CD4-positive, CD25-positive, alpha-beta regulatory T cell (primary cell): ENCODE data around the gene MIER2. TPM values are rescaled to one million over a fixed set of nuclear protein-coding genes. Genes with fewer than 3 reads are reported as not detected.

Experiments used
- ATAC-seq, 2 donors: fragments of 150-1000 bp; cut with Tn5 transposase; one replicate each; pipeline ENCODE4 v1.10.0; 2021; ENCODE audit warnings: low read depth in 2 of 2, moderate number of reproducible peaks in 2 of 2, moderate library complexity in 1 of 2
- DNase-seq, 3 donors: peaks; one replicate each; pipeline versions ENCODE4 v3.0.0 to v3.0.0-alpha.2; 2012 to 2022; ENCODE audit warnings: mixed read lengths in 1 of 3
- H3K27ac ChIP-seq: one replicate; pipeline ENCODE4 v1.7.0; 2013; ENCODE audit warnings: mild to moderate bottlenecking, low read length; ENCODE audit not compliant: insufficient read depth, poor library complexity, severe bottlenecking
- H3K27me3 ChIP-seq: one replicate; pipeline ENCODE4 v1.7.0; 2013; ENCODE audit warnings: low read length; ENCODE audit not compliant: control insufficient read depth, insufficient read depth
- H3K36me3 ChIP-seq: one replicate; pipeline ENCODE4 v1.7.0; 2013; ENCODE audit warnings: mild to moderate bottlenecking, low read length, moderate library complexity; ENCODE audit not compliant: control insufficient read depth, insufficient read depth
- H3K4me1 ChIP-seq: 2 replicates; pipeline ENCODE4 v1.7.0; 2013; ENCODE audit warnings: mild to moderate bottlenecking, low read length; ENCODE audit not compliant: insufficient read depth, control insufficient read depth, poor library complexity, severe bottlenecking
- H3K4me3 ChIP-seq: one replicate; pipeline ENCODE4 v1.7.0; 2013; ENCODE audit warnings: low read depth, mild to moderate bottlenecking, low read length, moderate library complexity
- H3K9me3 ChIP-seq, 2 experiments: 1 replicate in 1 of 2; 2 replicates in 1 of 2; pipeline ENCODE4 v1.7.0; 2013; ENCODE audit warnings: low read length in 2 of 2, mild to moderate bottlenecking in 1 of 2, moderate library complexity in 1 of 2; ENCODE audit not compliant: control insufficient read depth in 2 of 2
- H3K27ac Mint-ChIP-seq, 3 donors: one replicate each; pipeline ENCODE4 v1.8.0; 2020 to 2022; ENCODE audit warnings: mild to moderate bottlenecking in 3 of 3, mixed read lengths in 3 of 3, moderate library complexity in 2 of 3
- H3K27me3 Mint-ChIP-seq: one replicate; pipeline ENCODE4 v1.8.0; 2022; ENCODE audit warnings: mild to moderate bottlenecking, mixed read lengths
- H3K36me3 Mint-ChIP-seq: one replicate; pipeline ENCODE4 v1.8.0; 2020; ENCODE audit warnings: mixed read lengths
- H3K4me1 Mint-ChIP-seq, 4 donors: one replicate each; pipeline ENCODE4 v1.8.0; 2020 to 2022; ENCODE audit warnings: mixed read lengths in 4 of 4, mild to moderate bottlenecking in 1 of 4
- H3K4me3 Mint-ChIP-seq, 4 donors: one replicate each; pipeline ENCODE4 v1.8.0; 2020 to 2022; ENCODE audit warnings: mild to moderate bottlenecking in 4 of 4, mixed read lengths in 4 of 4, moderate library complexity in 3 of 4
- H3K9me3 Mint-ChIP-seq, 7 donors: one replicate each; pipeline ENCODE4 v1.8.0; 2020 to 2022; ENCODE audit warnings: mixed read lengths in 7 of 7, mild to moderate bottlenecking in 3 of 7, moderate library complexity in 2 of 7
- polyA plus RNA-seq, 4 donors: library from polyadenylated mRNA; unstranded; fragments of 300-500 nt; fragmentation: Illumina TruSeq; gene quantifications; one replicate each; pipeline ENCODE4 v1.2.3, GENCODE V29; 2021
- total RNA-seq: library from RNA; stranded (reverse); gene quantifications from one replicate; pipeline ENCODE4 v1.2.3, GENCODE V29; 2022

MIER2 gene
- total and polyA plus RNA-seq, 5 donors from 2014 or later: 2.0 to 15.8 (median 3.0) TPM

- peak within 1 kb of the TSS in 3 of 4 donors; percentile 16 to 69 (median 22) for H3K4me3 Mint-ChIP-seq
- peaks cover 0 to 3% (median 0%) of the 10 kb centered on the region in 7 donors for H3K9me3 Mint-ChIP-seq
- peak within 1 kb of the TSS in 1 of 3 donors; percentile 56 for H3K27ac Mint-ChIP-seq
- Histone ChIP-seq H3K4me1 (peaks cover 14% of the 10 kb centered on the region), H3K27ac (no peak within 1 kb of the TSS), H3K4me3 (no peak within 1 kb of the TSS), H3K27me3 (peaks cover 4% of the 10 kb centered on the region), H3K36me3 (no peaks in the 10 kb centered on the region), H3K9me3 (no peaks in the 10 kb centered on the region)
- peaks cover 58% of the 10 kb centered on the region for H3K27me3 Mint-ChIP-seq
- peaks cover 0 to 17% (median under 1%) of the 10 kb centered on the region in 4 donors for H3K4me1 Mint-ChIP-seq
- DNase-seq: no peak
- no peaks in the 10 kb centered on the region for H3K36me3 Mint-ChIP-seq
- ATAC-seq: no peak
These were observed 53.5 kb downstream of the MIER2 start, which contains the start of gene PLPP2 for GRCh38 chr19:291006-291521. Gene PLPP2 (minus strand): TSS chr19:291403. CDS start chr19:291336, 67 bp downstream.

GRCh38 chr19:290372-291005 is 54.1 kb downstream of the MIER2 start:
- Mint-ChIP-seq H3K36me3 (no peaks in the 10 kb centered on the region), H3K9me3 (peaks cover 0 to 3% (median 0%) of the 10 kb centered on the region in 7 donors), H3K27ac (no peak overlapping the region), H3K4me1 (peaks cover 0 to 17% (median under 1%) of the 10 kb centered on the region in 4 donors), H3K4me3 (peak overlapping the region in 3 of 4 donors; percentile 16 to 69 (median 22)), H3K27me3 (peaks cover 56% of the 10 kb centered on the region)
- Histone ChIP-seq H3K9me3 (no peaks in the 10 kb centered on the region), H3K4me1 (peaks cover 14% of the 10 kb centered on the region), H3K27ac (no peak overlapping the region), H3K36me3 (no peaks in the 10 kb centered on the region), H3K4me3 (no peak overlapping the region), H3K27me3 (peaks cover 4% of the 10 kb centered on the region)
- DNase-seq (no peak), ATAC-seq (peak in 1 of 2 donors; percentile 42)

- Histone ChIP-seq H3K27ac (no peak overlapping the region), H3K9me3 (no peaks in the 10 kb centered on the region), H3K36me3 (no peaks in the 10 kb centered on the region), H3K27me3 (peaks cover 4% of the 10 kb centered on the region), H3K4me3 (no peak overlapping the region), H3K4me1 (peaks cover 11% of the 10 kb centered on the region)
- Mint-ChIP-seq H3K4me3 (peak overlapping the region in 2 of 4 donors; percentile 22 to 69), H3K27me3 (peaks cover 56% of the 10 kb centered on the region), H3K4me1 (peaks cover 0 to 17% (median under 1%) of the 10 kb centered on the region in 4 donors), H3K9me3 (peaks cover 0 to 3% (median 0%) of the 10 kb centered on the region in 7 donors), H3K27ac (no peak overlapping the region), H3K36me3 (no peaks in the 10 kb centered on the region)
- peak in 1 of 3 donors; percentile 44 for DNase-seq
- ATAC-seq: peak; percentile 54 to 66
These were observed 54.8 kb downstream of the MIER2 start for GRCh38 chr19:289651-290371.

GRCh38 chr19:288911-289310 is 55.7 kb downstream of the MIER2 start:
- Histone ChIP-seq H3K27ac (no peak overlapping the region), H3K27me3 (peaks cover 4% of the 10 kb centered on the region), H3K4me3 (no peak overlapping the region), H3K4me1 (peaks cover 11% of the 10 kb centered on the region), H3K36me3 (no peaks in the 10 kb centered on the region), H3K9me3 (no peaks in the 10 kb centered on the region)
- H3K36me3 Mint-ChIP-seq: no peaks in the 10 kb centered on the region
- peaks cover 57% of the 10 kb centered on the region for H3K27me3 Mint-ChIP-seq
- H3K9me3 Mint-ChIP-seq: peaks cover 0 to 3% (median 0%) of the 10 kb centered on the region in 7 donors
- no peak for ATAC-seq
- DNase-seq: no peak
- H3K4me1 Mint-ChIP-seq: peaks cover 0 to 10% (median 0%) of the 10 kb centered on the region in 4 donors
- H3K27ac Mint-ChIP-seq: no peak overlapping the region
- H3K4me3 Mint-ChIP-seq: no peak overlapping the region

- Mint-ChIP-seq H3K9me3 (peaks cover 0 to 3% (median 0%) of the 10 kb centered on the region in 7 donors), H3K27ac (no peak overlapping the region), H3K27me3 (peaks cover 52% of the 10 kb centered on the region), H3K4me1 (peaks cover 0 to 6% (median 0%) of the 10 kb centered on the region in 4 donors), H3K4me3 (no peak overlapping the region), H3K36me3 (no peaks in the 10 kb centered on the region)
- DNase-seq: no peak
- Histone ChIP-seq H3K36me3 (no peaks in the 10 kb centered on the region), H3K4me1 (peaks cover 11% of the 10 kb centered on the region), H3K4me3 (no peak overlapping the region), H3K27ac (no peak overlapping the region), H3K9me3 (no peaks in the 10 kb centered on the region), H3K27me3 (no peaks in the 10 kb centered on the region)
- ATAC-seq: no peak
These were observed 57.2 kb downstream of the MIER2 start for GRCh38 chr19:287381-287871.

- H3K4me1 Mint-ChIP-seq: no peaks in the 10 kb centered on the region
- Histone ChIP-seq H3K27me3 (no peaks in the 10 kb centered on the region), H3K36me3 (no peaks in the 10 kb centered on the region), H3K27ac (no peak overlapping the region), H3K4me1 (no peaks in the 10 kb centered on the region), H3K9me3 (no peaks in the 10 kb centered on the region), H3K4me3 (no peak overlapping the region)
- ATAC-seq (no peak), DNase-seq (no peak)
- H3K36me3 Mint-ChIP-seq: no peaks in the 10 kb centered on the region
- H3K9me3 Mint-ChIP-seq: no peaks in the 10 kb centered on the region
- peaks cover 41% of the 10 kb centered on the region for H3K27me3 Mint-ChIP-seq
- H3K27ac Mint-ChIP-seq: no peak overlapping the region
- no peak overlapping the region for H3K4me3 Mint-ChIP-seq
These were observed 61.2 kb downstream of the MIER2 start for GRCh38 chr19:283395-283794.

- H3K4me3 ChIP-seq: no peak overlapping the region
- H3K27me3 ChIP-seq: no peaks in the 10 kb centered on the region
- no peak overlapping the region for H3K4me3 Mint-ChIP-seq
- no peaks in the 10 kb centered on the region for H3K9me3 ChIP-seq
- no peak overlapping the region for H3K27ac ChIP-seq
- ATAC-seq: no peak
- no peak for DNase-seq
- no peak overlapping the region for H3K27ac Mint-ChIP-seq
- no peaks in the 10 kb centered on the region for H3K9me3 Mint-ChIP-seq
- no peaks in the 10 kb centered on the region for H3K4me1 Mint-ChIP-seq
- no peaks in the 10 kb centered on the region for H3K4me1 ChIP-seq
- no peaks in the 10 kb centered on the region for H3K36me3 ChIP-seq
- H3K36me3 Mint-ChIP-seq: no peaks in the 10 kb centered on the region
- peaks cover 41% of the 10 kb centered on the region for H3K27me3 Mint-ChIP-seq
These were observed 62.1 kb downstream of the MIER2 start for GRCh38 chr19:282501-282900.
